HG03139 (cell line): ENCODE results near the gene ENKD1.
"Not testable (repeated sequence)": the region's sequence is repeated elsewhere in the genome, so short reads cannot be mapped to it uniquely, and the experiment has no call there.

Experiments used
- ATAC-seq: cut with Tn5 transposase; IDR thresholded peaks from one replicate; pipeline ENCODE4 v1.9.1; 2021; ENCODE audit not compliant: unreplicated experiment

ENKD1 gene

DNA sequence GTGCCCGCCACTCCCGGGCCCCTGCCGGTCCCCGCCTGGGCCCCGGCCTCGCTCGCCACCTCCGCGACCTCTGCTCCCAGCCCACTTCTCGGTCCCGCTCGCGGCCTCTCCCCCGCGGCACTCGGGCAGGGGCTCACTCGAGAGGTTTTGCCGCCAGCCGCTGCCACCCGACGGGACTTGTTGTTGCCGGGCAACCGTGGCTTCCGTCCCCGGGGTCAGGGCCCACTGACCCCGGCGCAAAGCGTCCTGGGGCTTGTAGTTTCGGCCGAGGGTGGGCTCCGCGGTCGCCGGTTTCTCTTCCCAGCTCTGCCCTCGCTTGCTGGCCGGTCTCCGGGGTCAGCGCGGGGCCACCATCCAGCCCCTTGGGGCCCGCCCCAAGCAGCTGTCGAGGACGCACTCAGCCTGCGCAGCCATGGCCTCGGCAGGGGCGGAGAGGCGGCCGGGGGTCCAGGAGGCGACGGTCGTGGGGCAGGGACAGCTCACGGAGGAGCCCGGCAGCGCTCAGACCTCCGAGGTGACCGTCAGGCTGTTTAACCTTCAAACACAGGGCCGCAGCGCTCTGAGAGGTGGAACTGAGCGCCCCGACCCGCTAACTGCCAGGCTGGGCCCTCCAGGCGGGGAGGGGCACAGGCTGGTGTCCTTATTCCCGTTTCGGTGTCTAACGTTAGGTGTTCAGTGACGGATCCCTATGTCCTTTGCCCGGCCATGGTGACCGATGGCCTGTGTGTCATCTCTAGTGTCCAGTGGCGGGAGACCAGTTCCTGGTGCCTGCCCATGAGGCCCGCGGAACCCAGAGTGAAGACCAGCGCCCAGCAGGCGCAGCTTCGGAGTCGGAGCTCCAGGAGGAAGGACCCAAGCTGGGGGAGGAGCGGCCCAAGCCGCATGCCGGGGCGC is at the start of gene ENKD1, which contains the start of gene C16orf86:
TSS of gene ENKD1 (minus strand) at position 192 of the 894 bp plus-strand sequence. CDS start 308 bp downstream, outside the sequence.
TSS of gene C16orf86 (plus strand) at position 256 of the 894 bp plus-strand sequence. CDS start at position 413, 157 bp downstream.
- peak; percentile 48 for ATAC-seq

GRCh38 chr16:67716097-67716496 is 49.5 kb upstream of the ENKD1 start:
- no peak for ATAC-seq

DNA sequence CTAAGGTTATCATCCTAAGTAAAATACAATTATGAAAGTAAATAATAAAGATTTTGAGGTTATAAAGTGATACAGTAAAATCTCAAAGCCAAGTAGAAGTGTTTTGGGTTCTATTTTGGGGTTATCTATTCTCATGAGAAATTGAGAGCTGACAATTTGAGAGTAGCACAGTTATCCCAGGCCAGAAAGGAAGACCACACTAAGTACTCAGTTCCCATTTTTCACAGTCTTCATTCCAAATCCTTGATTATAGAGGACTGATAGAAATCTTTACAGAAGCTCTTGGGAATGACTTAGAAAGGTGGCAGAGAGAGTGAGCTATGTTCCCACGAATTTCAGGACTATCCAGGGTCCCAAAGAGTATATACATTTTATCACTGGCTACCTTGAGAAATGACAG is 48.0 kb upstream of the ENKD1 start:
- ATAC-seq, result no peak

DNA sequence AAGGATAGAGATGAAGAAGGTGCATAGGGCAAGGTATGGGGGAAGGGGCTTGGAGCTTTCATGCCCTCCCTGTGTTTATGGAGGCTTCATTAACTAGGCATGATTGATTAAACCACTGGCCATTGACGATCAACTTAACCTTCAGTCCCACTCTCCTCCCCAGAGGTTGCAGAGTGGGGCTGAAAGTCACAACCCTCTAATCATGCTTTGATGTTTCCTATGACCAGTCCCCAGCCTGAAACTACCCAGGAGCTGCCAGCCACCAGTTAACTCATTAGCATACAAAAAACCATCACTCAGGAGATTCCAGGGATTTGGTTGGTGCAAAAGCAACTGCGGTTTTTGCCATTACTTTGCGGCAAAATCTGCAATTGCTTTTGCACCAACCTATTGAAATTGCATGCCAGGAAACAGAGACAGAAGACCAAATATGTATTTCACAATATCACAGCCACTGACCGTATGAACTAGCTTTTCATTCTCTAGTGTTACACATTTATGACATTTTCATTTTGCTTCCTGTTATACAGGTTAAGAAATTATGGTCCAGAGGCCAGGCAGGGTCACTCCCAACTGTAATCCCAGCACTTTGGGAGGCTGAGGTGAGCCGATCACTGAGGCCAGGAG is 47.2 kb upstream of the ENKD1 start:
- ATAC-seq, result no peak

DNA sequence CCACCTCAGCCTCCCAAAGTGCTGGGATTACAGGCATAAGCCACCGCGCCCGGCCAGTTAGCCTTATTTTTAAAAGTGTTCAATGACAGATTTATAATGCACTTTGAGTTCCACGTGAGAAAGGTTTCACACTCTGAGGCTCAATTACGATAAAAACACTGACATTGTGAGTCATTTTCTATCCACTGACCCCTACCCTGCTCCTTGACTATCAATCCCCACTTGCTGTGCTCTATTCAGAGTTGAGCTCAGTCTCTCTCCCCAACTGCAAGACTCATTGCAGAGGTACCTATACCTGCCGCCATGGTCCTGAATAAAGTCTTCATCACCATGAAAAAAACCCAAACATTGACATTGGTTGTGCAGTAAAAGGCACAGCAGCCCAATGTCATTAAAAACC is 44.1 kb upstream of the ENKD1 start:
- no peak for ATAC-seq

DNA sequence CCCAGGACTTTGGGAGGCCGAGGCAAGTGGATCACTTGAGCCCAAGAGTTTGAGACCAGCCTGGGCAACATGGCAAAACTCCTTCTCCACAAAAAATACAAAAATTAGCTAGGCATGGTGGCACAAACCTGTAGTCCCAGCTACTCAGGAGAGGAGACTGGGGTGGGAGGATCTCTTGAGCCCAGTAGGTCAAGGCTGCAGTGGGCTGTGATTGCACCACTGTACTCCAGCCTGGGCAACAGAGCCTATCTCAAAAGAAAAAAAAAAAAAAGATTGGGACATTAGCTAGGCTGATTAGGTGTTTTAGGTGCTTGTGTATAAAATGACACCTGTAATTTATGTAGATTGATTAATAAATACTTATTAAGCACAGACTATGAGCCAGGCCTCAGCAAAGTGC is 42.5 kb upstream of the ENKD1 start:
- no peak for ATAC-seq

- ATAC-seq, result no peak
These were observed 41.8 kb upstream of the ENKD1 start for GRCh38 chr16:67708368-67708771.

GRCh38 chr16:67707790-67708189 is 41.2 kb upstream of the ENKD1 start:
- ATAC-seq, result no peak

- ATAC-seq, result no peak
These were observed 40.7 kb upstream of the ENKD1 start for GRCh38 chr16:67707210-67707609.

DNA sequence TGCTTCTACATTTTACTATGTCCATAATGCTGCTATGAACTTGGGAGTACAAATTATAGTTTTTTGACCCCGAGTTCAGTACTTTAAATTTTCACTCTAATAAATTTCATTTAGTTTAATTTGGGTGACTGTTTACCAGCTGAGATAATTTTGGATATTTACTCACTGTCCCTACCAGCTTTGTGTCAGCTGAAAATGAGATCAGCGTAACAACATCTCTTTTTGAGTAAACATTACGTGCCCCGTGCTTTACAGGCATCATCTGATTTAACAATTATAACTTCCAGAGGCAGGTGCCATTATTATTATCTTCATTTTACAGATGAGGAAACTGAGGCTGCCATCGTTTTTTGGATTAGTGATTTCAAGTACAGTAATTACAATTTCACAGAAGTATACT is 37.6 kb upstream of the ENKD1 start:
- ATAC-seq, result no peak

DNA sequence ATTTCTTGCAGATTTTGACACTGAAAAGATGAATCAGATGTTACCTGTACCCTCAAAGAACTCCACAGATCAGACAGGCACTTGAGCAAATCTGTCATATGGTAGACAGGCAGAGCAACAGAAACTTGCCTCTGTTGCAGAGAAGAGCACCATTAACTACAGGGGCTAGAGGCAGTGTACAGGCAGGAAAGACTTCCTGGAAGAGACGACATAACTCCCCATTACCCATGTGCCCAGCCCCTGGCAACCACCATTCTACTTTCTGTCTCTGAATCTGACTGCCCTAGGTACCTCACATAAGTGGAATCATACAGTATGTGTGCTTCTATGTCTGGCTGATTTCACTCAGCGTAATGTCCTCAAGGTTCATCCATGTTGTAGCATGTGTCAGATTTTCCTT is 37.1 kb upstream of the ENKD1 start:
- no peak for ATAC-seq

DNA sequence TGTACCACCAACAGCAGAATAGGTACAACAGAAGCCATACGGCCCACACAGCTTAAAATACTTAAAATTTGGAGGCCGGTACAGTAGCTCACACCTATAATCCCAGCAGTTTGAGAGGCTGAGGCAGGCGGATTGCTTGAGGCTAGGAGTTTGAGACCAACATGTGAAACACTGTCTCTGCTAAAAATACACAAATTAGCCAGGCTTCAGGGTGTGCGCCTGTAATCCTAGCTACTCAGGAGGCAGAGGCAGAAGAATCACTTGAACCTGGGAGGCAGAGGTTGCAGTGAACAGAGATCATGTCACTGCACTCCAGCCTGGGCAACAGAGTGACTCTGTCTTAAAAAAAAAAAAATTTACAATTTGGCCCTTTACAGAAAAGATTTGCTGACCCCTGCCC is 35.6 kb upstream of the ENKD1 start:
- no peak for ATAC-seq

- ATAC-seq, result no peak
These were observed 34.9 kb upstream of the ENKD1 start for GRCh38 chr16:67701420-67701819.

DNA sequence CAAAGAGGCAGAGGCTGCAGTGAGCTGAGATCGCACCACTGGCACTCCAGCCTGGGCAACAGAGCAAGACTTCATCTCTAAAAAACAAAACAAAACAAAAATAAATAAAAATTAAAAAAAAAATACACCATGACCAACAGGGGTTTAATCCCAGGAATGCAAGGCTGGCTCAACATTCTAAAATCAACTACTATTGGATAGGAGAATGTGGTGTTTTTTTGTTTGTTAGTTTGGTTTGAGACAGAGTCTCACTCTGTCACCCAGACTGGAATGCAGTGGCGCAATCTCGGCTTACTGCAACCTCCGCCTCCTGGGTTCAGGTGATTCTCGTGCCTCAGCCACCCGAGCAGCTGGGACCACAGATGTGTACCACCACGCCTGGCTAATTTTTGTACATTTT is 32.7 kb upstream of the ENKD1 start:
- no peak for ATAC-seq

- ATAC-seq, result no peak
These were observed 31.1 kb upstream of the ENKD1 start for GRCh38 chr16:67697422-67698185.

DNA sequence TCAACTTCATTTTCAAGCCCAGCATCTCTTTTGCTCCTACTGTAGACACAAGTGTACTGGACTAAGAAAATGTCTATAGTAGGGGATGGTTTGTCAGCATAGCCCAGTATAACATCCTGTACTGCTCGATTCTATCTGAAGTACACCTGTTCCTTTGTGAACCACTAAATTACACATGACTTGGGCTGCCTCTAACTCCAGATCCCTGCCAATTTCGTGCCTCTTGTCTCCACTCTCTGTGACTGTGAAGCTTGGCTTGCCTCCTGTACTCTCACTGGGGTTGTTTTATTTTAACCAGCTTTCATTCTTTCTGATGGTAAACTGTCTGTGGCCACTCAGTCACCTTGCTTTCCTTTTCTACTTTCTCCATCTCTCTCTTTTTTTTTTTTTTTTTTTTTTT is 28.1 kb upstream of the ENKD1 start:
- ATAC-seq, result no peak

DNA sequence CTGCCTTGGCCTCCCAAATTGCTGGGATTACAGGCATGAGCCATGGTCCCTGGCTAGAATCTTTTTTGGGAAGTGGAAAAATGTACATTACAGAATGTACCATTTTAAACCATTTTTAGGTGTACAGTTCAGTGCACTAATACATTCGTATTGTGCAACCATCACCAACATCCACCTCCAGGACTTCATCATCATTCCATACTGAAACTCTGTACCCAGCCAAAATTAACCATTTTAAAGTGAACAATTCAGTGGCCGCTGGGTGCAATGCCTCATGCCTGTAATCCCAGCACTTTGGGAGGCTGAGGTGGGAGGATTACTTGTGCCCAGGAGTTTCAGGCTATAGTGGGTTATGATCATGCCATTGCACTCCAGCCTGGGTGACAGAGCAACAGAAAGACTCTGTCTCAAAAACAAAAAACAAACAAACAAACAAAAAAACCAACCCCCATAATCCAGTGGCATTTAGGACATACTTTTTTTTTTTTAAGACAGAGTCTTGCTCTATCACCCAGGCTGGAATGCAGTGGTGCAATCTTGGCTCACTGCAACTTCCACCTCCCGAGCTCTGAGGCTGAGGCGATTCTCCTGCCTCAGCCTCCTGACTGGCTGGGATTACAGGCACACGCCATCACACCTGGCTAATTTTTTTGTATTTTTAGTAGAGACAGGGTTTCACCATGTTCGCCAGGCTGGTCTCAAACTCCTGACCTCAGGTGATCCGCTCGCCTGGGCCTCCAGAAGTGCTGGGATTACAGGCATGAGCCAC is 27.2 kb upstream of the ENKD1 start:
- not testable (repeated sequence) for ATAC-seq

GRCh38 chr16:67685388-67686112 is 19.0 kb upstream of the ENKD1 start:
- no peak for ATAC-seq

- no peak for ATAC-seq
These were observed 17.2 kb upstream of the ENKD1 start for GRCh38 chr16:67683767-67684166.
